HG03520 (cell line): Measurements from ENCODE around the gene ING1.
"Not testable (repeated sequence)": the region's sequence is repeated elsewhere in the genome, so short reads cannot be mapped to it uniquely, and the experiment has no call there.

Experiments
- ATAC-seq: cut with Tn5 transposase; IDR thresholded peaks from one replicate; pipeline ENCODE4 v1.9.1; 2021; ENCODE audit warnings: mild to moderate bottlenecking, moderate library complexity; ENCODE audit not compliant: unreplicated experiment

Gene ING1

DNA sequence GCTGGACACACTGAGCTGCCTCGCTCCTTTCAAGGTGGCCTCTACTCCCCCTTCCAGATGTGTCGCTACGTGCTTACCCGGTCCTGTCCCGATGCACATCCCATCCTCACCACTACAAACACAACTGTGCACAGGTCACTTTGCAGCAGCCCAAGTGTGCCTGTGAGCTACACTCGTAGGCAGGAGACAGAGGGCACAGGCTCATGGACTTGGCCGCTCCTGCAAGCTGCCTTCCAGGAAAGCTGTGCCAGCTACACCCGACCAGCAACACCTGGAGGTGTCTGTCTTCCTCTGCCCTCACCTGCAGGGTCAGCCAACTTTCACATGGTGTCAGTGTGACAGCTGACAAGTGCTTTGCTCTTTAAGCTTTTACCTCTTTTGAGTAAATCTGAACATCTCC lies 23.0 kb upstream of the ING1 start:
- ATAC-seq = no peak

DNA sequence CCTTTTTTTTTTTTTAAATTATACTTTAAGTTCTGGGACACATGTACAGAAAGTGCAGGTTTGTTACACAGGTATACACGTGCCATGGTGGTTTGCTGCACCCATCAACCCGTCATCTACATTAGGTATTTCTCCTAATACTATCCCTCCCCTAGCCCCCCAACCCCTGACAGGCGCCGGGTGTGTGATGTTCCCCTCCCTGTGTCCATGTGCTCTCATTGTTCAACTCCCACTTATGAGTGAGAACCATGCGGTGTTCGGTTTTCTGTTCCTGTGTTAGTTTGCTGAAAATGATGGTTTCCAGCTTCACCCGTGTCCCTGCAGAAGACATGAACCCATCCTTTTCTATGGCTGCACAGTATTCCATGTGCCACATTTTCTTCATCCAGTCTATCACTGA lies 17.7 kb upstream of the ING1 start:
- not testable (repeated sequence) for ATAC-seq

DNA sequence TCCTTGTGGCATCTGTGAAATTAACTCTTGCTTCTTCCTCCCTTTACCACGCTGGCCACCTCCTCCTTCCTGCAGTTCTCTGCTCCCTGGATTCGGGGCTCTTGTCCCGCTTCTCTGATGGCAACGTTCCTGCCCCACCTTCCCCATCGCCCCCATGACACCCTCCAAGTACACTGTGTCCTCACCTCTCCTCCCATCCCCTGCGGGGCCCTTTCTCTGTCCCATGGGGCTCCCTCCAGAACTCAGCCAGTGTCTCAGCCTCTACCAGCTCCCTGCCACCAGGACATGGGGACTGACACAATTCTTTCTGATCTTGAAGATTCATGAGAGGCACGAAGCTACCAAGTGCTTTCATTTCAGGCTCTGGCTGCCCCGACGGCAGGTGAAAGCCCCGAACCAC lies 16.7 kb upstream of the ING1 start:
- ATAC-seq = no peak

GRCh38 chr13:110697842-110698241 lies 15.7 kb upstream of the ING1 start:
- no peak for ATAC-seq

DNA sequence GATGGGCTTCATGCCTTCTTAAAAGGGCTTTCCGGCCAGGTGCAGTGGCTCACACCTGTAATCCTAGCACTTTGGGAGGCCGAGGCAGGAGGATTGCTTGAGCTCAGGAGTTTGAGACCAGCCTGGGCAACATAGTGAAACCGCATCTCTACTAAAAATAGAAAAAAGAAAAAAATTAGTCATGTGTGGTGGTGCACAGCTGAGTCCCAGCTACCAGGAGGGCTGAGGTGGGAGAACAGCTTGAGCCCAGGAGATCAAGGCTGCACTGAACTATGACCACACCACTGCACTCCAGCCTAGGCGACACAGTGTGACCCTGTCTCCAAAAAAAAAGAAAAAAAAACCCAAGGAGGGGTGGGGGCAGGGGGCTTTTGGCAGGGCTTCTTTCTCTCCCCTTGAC lies 14.8 kb upstream of the ING1 start:
- ATAC-seq = peak; percentile 66

- no peak for ATAC-seq
Observed at GRCh38 chr13:110699148-110700145, 14.1 kb upstream of the ING1 start.

DNA sequence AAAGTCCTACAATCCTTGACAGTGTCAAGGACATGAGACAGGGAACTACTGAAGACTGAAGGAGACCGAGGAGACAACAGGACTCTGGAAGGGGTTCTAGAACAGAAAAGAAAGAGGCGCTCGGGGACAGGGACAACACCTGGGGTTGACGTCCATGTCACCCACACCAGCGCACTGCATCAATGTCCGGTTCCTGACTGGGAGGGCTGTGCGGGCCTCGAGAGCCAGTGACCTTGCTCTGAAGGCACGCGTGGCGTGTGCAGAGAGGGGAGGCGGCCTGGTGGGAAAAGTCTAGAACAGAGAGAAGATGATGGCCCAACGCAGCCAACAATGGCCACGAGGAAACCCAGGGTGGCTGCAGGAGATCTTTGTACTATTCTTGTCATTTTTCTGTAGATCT lies 13.3 kb upstream of the ING1 start:
- ATAC-seq = no peak

- no peak for ATAC-seq
Observed at GRCh38 chr13:110700641-110701040, 12.9 kb upstream of the ING1 start.

DNA sequence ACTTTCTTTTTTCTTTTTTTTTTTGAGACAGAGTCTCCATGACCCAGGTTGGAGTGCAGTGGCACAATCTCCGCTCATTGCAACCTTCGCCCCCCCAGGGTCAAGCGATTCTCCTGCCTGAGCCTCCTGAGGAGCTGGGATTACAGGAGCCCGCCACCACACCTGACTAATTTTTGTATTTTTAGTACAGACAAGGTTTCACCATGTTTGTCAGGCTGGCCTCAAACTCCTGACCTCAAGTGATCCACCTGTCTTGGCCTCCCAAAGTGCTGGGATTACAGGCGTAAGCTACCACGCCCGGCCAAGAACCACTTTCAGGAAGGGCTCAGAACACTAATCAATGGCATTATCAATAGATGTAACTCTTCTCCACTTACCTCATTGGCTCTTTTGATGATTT lies 12.4 kb upstream of the ING1 start:
- ATAC-seq = not testable (repeated sequence)

GRCh38 chr13:110702089-110702488 lies 11.4 kb upstream of the ING1 start:
- no peak for ATAC-seq

GRCh38 chr13:110702591-110703526 lies 10.6 kb upstream of the ING1 start:
- no peak for ATAC-seq

GRCh38 chr13:110705356-110705825 lies 8.1 kb upstream of the ING1 start:
- no peak for ATAC-seq

- ATAC-seq = peak; percentile 89
Observed at GRCh38 chr13:110705826-110706569, 7.5 kb upstream of the ING1 start, which contains the start of gene CARS2. Gene CARS2 (minus strand): TSS chr13:110706116. CDS start chr13:110706093, 23 bp downstream.

DNA sequence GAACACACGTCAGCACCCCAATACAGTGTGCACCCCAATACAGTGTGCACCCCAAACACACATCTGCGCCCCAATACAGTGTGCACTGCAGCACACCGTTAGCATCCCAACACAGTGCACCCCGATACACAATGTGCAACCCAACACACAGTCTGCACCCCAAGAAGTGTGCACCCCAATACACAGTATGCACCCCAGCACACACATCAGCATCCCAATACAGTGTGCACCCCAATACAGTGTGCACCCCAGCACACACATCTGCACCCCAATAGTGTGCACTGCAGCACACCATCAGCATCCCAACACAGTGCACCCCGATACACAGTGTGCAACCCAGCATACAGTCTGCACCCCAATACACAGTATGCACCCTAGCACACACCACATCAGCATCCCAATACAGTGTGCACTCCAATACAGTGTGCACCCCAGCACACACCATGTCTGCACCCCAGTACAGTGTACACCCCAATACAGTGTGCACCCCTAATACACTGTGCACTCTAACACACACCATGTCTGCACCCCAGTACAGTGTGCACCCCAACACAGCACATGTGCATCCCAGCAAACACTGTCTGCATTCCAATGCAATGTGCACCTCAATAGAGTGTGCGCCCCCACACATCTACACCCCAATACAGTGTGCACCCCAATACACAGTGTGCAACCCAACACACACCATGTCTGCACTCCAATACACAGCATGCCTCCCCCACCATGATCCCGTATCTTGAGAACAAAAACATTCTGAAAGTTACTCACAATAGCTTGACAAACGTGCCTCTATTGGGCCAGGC lies 6.7 kb upstream of the ING1 start:
- peak; percentile 3 for ATAC-seq

DNA sequence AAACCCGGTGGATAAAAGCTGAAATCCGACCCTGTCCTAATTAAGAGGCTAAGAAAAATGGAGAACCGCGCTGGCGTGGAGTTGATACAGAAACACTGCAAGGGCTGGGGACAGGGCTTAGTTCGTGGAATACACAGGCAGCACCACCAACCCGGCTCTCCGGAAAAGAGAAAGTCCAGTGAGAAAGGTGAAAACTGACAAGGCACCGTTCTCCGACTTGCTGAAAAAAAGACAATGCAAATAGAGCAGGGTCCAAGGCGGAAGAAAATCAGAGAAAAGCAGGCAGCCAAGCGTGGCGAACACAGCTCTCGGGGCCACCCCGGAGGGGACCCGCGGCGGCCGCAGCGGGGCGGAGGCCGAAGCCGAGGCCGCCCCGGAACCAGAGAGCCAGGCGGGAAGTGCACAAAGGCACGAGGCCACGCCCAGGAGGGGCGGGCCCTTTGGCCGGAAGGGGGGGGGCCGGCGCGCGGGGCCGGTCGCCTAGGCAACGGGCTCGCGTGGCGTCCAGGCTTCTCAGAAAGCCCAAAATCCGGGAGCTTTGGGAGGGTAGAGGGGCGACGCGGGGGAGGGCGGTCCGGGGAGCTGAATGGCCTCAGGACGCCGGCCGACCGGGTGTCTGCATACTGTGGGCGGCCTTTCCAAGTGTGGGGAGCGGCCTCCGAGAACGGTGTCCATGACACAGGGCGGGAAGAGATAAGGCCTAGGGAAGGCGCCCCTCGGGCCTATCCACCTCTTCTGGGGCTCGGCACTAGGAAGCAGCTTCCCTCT lies 1.2 kb upstream of the ING1 start:
- peak; percentile 26 for ATAC-seq

DNA sequence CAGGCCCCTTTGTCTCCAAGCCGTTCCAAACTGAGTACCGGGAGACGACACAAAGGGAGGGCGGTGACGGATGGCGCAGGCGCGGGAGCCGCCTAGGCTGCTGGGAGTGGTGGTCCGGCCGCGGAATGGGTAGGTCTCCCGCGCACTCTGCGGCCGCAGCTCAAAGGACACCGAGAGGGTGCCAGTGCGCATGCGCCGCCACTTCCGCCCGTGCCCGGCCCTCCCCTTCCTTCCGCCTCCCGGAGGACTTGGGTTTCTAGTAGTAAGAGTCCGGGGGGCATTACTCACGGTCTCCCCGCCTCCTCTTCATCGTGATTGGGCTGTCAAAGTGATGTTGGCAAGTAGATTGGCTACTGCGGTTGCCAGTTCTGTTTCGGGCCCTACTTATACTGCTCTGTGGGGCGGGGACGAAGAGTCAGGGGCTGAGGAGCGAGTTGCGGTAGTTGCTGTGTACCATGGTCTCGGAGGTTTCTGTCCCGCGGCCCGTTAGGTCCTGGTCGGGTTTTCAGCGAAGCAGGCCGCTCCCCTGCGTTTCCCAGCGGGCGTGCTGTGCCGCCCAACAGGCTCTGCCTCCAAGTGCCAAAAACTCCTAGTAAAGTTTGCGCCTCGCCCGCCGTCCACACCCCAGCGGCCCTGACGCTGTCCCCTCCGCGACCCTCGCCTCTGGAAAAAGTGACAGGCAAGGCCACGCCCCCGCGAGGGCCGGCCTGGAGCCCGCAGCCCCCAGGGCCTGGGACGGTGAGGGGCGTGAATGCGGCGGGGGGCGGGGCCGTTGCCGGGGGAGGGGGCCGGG lies 455 bp upstream of the ING1 start:
- ATAC-seq = peak; percentile 44

GRCh38 chr13:110713981-110714796 lies 689 bp downstream of the ING1 start:
- no peak for ATAC-seq
